Adrenal gland (tissue), 19 donors: ENCODE data around the gene CPS1. TPM values are rescaled to one million over a fixed set of nuclear protein-coding genes. Genes with fewer than 3 reads are reported as not detected.

ENCODE experiments used
- DNase-seq, 7 donors: peaks; one replicate each; pipeline ENCODE4 v3.0.0-alpha.2; 2019 to 2020
- H3K27ac ChIP-seq, 5 donors: fragments of 200-600 bp; sonication (generic) in 4 of 5; 1 replicate in 3 of 5; 2 replicates in 2 of 5; pipeline versions ENCODE4 v1.5.1 to v1.8.0; 2016 to 2020; ENCODE audit warnings: mild to moderate bottlenecking in 1 of 5
- H3K27me3 ChIP-seq: fragments of 200-600 bp; 2 replicates; pipeline ENCODE4 v1.8.0; 2021
- H3K36me3 ChIP-seq, 2 donors: fragments of 200-600 bp; replicated peaks in 1 of 2; 1 replicate in 1 of 2; 2 replicates in 1 of 2; pipeline versions ENCODE4 v1.5.1 to v1.8.0; 2018 to 2022
- H3K4me1 ChIP-seq, 2 donors: fragments of 200-600 bp; replicated peaks in 1 of 2; 1 replicate in 1 of 2; 2 replicates in 1 of 2; pipeline versions ENCODE4 v1.5.1 to v1.8.0; 2018 to 2021
- H3K4me3 ChIP-seq, 4 donors: fragments of 200-600 bp; sonication (generic) in 3 of 4; one replicate each; pipeline ENCODE4 v1.5.1; 2016 to 2018
- H3K9me3 ChIP-seq, 3 donors: fragments of 200-600 bp; sonication (generic) in 1 of 3; replicated peaks in 1 of 3; 1 replicate in 2 of 3; 2 replicates in 1 of 3; pipeline versions ENCODE4 v1.5.1 to v1.8.0; 2016 to 2021
- CTCF ChIP-seq, 6 experiments: fragments of 450-650 bp in 4 of 6; fragments of 200-600 bp in 2 of 6; sonication (generic) in 1 of 6; IDR thresholded peaks; 1 replicate in 5 of 6; 2 replicates in 1 of 6; pipeline versions ENCODE4 v1.5.1 to v1.8.0; 2016 to 2021; ENCODE audit warnings: antibody characterized with exemption in 6 of 6, mild to moderate bottlenecking in 2 of 6, moderate library complexity in 1 of 6
- POLR2A ChIP-seq, 2 donors: fragments of 450-650 bp; IDR thresholded peaks; one replicate each; pipeline ENCODE4 v1.6.1; 2017; ENCODE audit warnings: antibody characterized with exemption in 2 of 2, mild to moderate bottlenecking in 2 of 2, moderate library complexity in 1 of 2
- WGBS, 4 donors: extraction: QIAGEN DNeasy Blood & Tissue Kit in 2 of 4; methylation state at CpG; one replicate each; pipeline versions ENCODE4 v1.1.5 to v1.1.7; 2013 to 2017; 5-methylcytosine and 5-hydroxymethylcytosine counted together
- intact Hi-C, 2 donors: fragments of 100-400 bp; cut with DNase I; formaldehyde crosslinking; loops; one replicate each; pipeline versions ENCODE4 v1.14.1 to v1.15.0; 2022 to 2023
- long read RNA-seq, 10 donors: library from polyadenylated mRNA in 3 of 10; unstranded in 2 of 10; stranded (forward) in 1 of 10; transcript quantifications; one replicate each; pipeline ENCODE4 v2.0.0 and lab custom pipeline, GENCODE V29; 2021 to 2026
- polyA plus RNA-seq, 3 donors: library from polyadenylated mRNA; stranded (reverse); fragments of 200-250 nt in 2 of 3; fragments of 350-450 nt in 1 of 3; fragmentation: Illumina TruSeq in 1 of 3; extraction: RNeasy Lipid Tissue Mini Kit (QIAGEN cat#74804) in 1 of 3; gene quantifications; one replicate each; pipeline ENCODE4 v1.2.3, GENCODE V29; 2013 to 2014
- total RNA-seq, 9 donors: library from RNA; depleted of rRNA in 4 of 9; stranded (reverse); fragments of >200 nt in 4 of 9; fragments of 120-200 nt in 1 of 9; fragmentation: NEBNext Ultra II Directional in 1 of 9; extraction: Animal tissue kit (Norgen Biotek cat#: 25700) in 1 of 9; gene quantifications; one replicate each; pipeline versions ENCODE4 v1.1.0 to v1.2.4, GENCODE V29; 2013 to 2023
- donor health status: healthy with polysubstance abuse.
- donor health status: Bipolar disorder and iron deficiency.
- donor health status: DM: yes; HTN: yes; CAD: no.
- donor health status: DM: no; HTN: no; CAD: no.
- donor health status: DM: no; HTN: no; CAD: no.
- donor health status: DM: yes; HTN: yes; CAD: no.

The CPS1 gene
- total RNA-seq (1 to 10 TPM in 8 of 9 donors, under 1 TPM in 1; 0.61 to 4.3 (median 1.7) TPM), polyA plus RNA-seq (1 to 10 TPM in 2 of 3 donors, under 1 TPM in 1; 0.72 to 1.7 (median 1.0) TPM)
- long read RNA-seq, donor 1 = 0 reads
- long read RNA-seq, donor 2 = 0 reads
- long read RNA-seq, donor 3 = 0 reads
- long read RNA-seq, donor 4 = 0 reads
- long read RNA-seq, donor 5, partial matches to known transcripts = 0 of 1 reads
- long read RNA-seq, donor 5, other reads (novel, unspliced or antisense) = 1 of 1 reads
- long read RNA-seq, donor 6 = 0 reads
- long read RNA-seq, donor 7 = 0 reads
- long read RNA-seq, donor 8, full-length matches to known transcripts = 2 of 2 reads
- long read RNA-seq, donor 8, partial matches to known transcripts = 0 of 2 reads
- long read RNA-seq, donor 8, other reads (novel, unspliced or antisense) = 0 of 2 reads
- long read RNA-seq, donor 9 = 0 reads
- long read RNA-seq, donor 10 = 0 reads

- TF ChIP-seq POLR2A (IDR thresholded peaks at IDR 0.05) (no peak), CTCF (IDR thresholded peaks at IDR 0.05) (no peak)
- H3K36me3 ChIP-seq = no peaks in the 10 kb centered on the region
- 71 to 75% (median 73%) methylated on average over 2 of the region's 2 CpGs for WGBS, 4 donors
- intact Hi-C loops = no loop called here
- no peaks in the 10 kb centered on the region for H3K27me3 ChIP-seq
- no peak within 1 kb of the TSS for H3K4me3 ChIP-seq
- H3K9me3 ChIP-seq = no peaks in the 10 kb centered on the region
- no peaks in the 10 kb centered on the region for H3K4me1 ChIP-seq
- no peak within 1 kb of the TSS for H3K27ac ChIP-seq
- no peak for DNase-seq
These were observed at the start of gene CPS1 for GRCh38 chr2:210556329-210556980. Gene CPS1 (plus strand): TSS chr2:210556599. CDS start chr2:210556734, 135 bp downstream.

- DNase-seq = no peak
- H3K27ac ChIP-seq = no peak overlapping the region
- H3K4me3 ChIP-seq = no peak overlapping the region
- H3K36me3 ChIP-seq = no peaks in the 10 kb centered on the region
- no peaks in the 10 kb centered on the region for H3K4me1 ChIP-seq
- intact Hi-C loops = no loop called here
- H3K27me3 ChIP-seq = no peaks in the 10 kb centered on the region
- TF ChIP-seq CTCF (IDR thresholded peaks at IDR 0.05) (no peak), POLR2A (IDR thresholded peaks at IDR 0.05) (no peak)
- 47 to 80% (median 51%) methylated on average over 2 of the region's 2 CpGs for WGBS, 4 donors
- no peaks in the 10 kb centered on the region for H3K9me3 ChIP-seq
These were observed 40.5 kb upstream of the CPS1 start for GRCh38 chr2:210515911-210516310.

GRCh38 chr2:210517264-210517663 lies 39.1 kb upstream of the CPS1 start:
- 51 to 64% (median 58%) methylated on average over 4 of the region's 4 CpGs for WGBS, 4 donors
- no peaks in the 10 kb centered on the region for H3K36me3 ChIP-seq
- intact Hi-C loops = no loop called here
- no peak overlapping the region for H3K27ac ChIP-seq
- H3K4me3 ChIP-seq = no peak overlapping the region
- H3K4me1 ChIP-seq = no peaks in the 10 kb centered on the region
- no peak for DNase-seq
- H3K9me3 ChIP-seq = no peaks in the 10 kb centered on the region
- TF ChIP-seq CTCF (IDR thresholded peaks at IDR 0.05) (no peak), POLR2A (IDR thresholded peaks at IDR 0.05) (no peak)
- H3K27me3 ChIP-seq = no peaks in the 10 kb centered on the region

GRCh38 chr2:210519594-210519993 lies 36.8 kb upstream of the CPS1 start:
- 70 to 88% (median 78%) methylated on average over 5 of the region's 5 CpGs for WGBS, 4 donors
- no peaks in the 10 kb centered on the region for H3K9me3 ChIP-seq
- intact Hi-C loops = no loop called here

More at GRCh38 chr2:210519594-210519993, 36.8 kb upstream of the CPS1 start:
- Histone ChIP-seq H3K36me3 (no peaks in the 10 kb centered on the region), H3K27ac (no peak overlapping the region), H3K4me1 (no peaks in the 10 kb centered on the region), H3K27me3 (no peaks in the 10 kb centered on the region), H3K4me3 (no peak overlapping the region)
- no peak for DNase-seq
- no peak for TF ChIP-seq POLR2A (IDR thresholded peaks at IDR 0.05)
- no peak for TF ChIP-seq CTCF (IDR thresholded peaks at IDR 0.05)
